IPS-18a (cell line): ENCODE results near the gene SYT7.
A peak's percentile ranks its signal among the peaks of the same experiment; 100 is the strongest.

Experiments
- H3K27ac ChIP-seq: one replicate; pipeline ENCODE4 v1.5.1; 2013; ENCODE audit warnings: low read length
- H3K27me3 ChIP-seq: one replicate; pipeline ENCODE4 v1.6.1; 2013; ENCODE audit warnings: mild to moderate bottlenecking, low read length; ENCODE audit not compliant: control insufficient read depth, insufficient read depth
- H3K36me3 ChIP-seq: one replicate; pipeline ENCODE4 v1.6.1; 2013; ENCODE audit warnings: low read depth, low read length; ENCODE audit not compliant: control insufficient read depth
- H3K4me1 ChIP-seq: one replicate; pipeline ENCODE4 v1.6.1; 2013; ENCODE audit warnings: low read depth, low read length; ENCODE audit not compliant: control insufficient read depth
- H3K4me3 ChIP-seq: one replicate; pipeline ENCODE4 v1.5.1; 2013; ENCODE audit warnings: low read length
- H3K9ac ChIP-seq: one replicate; pipeline ENCODE4 v1.6.1; 2013; ENCODE audit warnings: mild to moderate bottlenecking, low read length, moderate library complexity
- H3K9me3 ChIP-seq: one replicate; pipeline ENCODE4 v1.6.1; 2013; ENCODE audit warnings: low read depth, low read length; ENCODE audit not compliant: control insufficient read depth

The SYT7 gene

DNA sequence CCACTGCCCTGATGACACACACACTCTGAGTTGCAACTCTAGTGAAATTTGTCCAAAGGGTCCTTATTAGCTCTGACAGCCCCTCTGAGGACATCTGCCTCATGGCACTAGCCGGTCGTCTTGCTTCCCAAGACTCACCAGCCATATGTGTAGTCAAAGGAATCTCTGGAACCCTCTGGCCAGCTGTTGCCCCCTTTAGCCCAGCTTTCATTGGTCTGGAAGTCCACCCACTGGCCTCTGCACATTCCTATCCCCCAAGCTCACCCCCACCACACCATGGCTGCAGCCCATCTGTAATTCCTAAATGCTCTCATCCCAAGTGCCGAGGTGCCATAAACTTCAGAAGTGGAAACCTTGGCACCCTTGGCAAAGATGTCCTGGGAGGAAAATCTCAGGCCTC lies 24.3 kb downstream of the SYT7 start:
- Histone ChIP-seq H3K9ac (no peak overlapping the region), H3K4me1 (peaks cover 17% of the 10 kb centered on the region), H3K36me3 (no peaks in the 10 kb centered on the region), H3K4me3 (no peak overlapping the region), H3K27ac (no peak overlapping the region), H3K9me3 (no peaks in the 10 kb centered on the region), H3K27me3 (peaks cover 28% of the 10 kb centered on the region)

DNA sequence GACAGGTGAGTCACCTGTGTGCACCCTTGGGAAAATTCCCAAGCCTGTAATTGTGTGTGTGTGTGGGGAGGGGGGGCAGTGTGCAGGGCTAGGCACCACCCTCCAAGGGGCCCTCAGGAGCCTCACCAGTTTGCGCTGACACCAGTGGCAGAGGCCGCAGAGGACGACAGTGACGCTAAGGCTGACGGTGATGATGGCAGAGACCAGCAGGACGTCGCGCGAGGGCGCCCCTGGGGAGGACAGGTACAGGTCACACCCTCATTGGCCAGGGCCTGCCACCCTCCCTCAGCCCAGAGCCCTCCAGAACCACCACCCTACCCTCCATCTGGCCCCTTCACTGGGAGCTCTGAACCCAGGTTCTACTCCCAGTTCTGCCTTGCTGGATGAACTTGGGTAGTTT lies 24.9 kb downstream of the SYT7 start:
- no peak overlapping the region for H3K27ac ChIP-seq
- peaks cover 28% of the 10 kb centered on the region for H3K27me3 ChIP-seq
- peak overlapping the region; percentile 47 for H3K4me3 ChIP-seq

DNA sequence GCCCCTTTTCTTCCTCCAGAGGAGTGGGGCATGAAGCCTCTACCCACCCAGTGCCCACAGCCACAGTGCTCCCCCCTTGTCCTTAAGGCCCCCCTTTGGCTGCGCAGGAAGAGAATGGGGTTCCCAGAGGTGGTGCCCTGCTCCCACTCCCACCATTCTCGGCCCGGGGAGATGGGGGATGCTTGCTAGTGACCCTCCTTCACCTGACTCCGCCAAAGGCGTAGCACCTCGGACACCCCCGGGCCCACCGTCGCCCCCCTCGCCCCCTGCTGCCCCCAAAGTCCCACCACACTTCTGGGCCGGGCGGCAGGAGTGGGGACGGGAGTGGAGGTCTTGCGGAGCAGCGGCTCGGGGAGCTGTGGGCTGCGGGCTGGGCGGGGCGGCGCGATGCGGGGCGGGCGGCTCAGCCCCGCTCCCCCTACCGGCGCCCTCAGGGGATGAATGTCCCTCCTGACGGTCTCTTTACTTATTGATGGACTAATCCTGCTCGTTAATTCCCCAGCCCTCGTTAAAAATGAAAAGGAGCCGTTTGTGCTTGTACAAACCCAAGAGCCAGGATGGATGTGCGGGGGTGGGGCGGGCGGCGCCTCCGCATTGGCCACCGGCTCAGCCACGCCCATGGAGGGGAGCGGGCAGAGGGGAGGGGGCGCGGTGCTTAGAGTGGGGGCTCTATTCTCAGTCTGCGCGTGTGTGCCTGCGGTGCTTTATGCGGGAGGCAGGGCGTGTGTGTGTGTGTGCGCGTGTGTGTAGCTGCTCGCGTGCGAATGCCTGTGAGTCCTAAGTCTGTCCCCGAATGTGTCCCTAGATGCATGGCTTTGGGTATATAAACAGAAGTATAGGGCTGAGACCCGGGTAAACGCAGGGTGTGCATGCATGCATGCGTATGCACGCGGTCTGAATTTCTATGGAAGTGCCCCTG lies 25.6 kb downstream of the SYT7 start:
- Histone ChIP-seq H3K27ac (no peak overlapping the region), H3K27me3 (peaks cover 28% of the 10 kb centered on the region), H3K36me3 (no peaks in the 10 kb centered on the region), H3K4me3 (peak overlapping the region; percentile 47), H3K9ac (no peak overlapping the region), H3K9me3 (no peaks in the 10 kb centered on the region), H3K4me1 (peaks cover 17% of the 10 kb centered on the region)

More for the DNA sequence above, 24.9 kb downstream of the SYT7 start:
- H3K36me3 ChIP-seq = no peaks in the 10 kb centered on the region
- H3K9ac ChIP-seq = no peak overlapping the region
- H3K4me1 ChIP-seq = peaks cover 17% of the 10 kb centered on the region
- no peaks in the 10 kb centered on the region for H3K9me3 ChIP-seq

GRCh38 chr11:61554172-61554988 lies 26.5 kb downstream of the SYT7 start:
- Histone ChIP-seq H3K36me3 (no peaks in the 10 kb centered on the region), H3K4me3 (peak overlapping the region; percentile 47), H3K27ac (no peak overlapping the region), H3K9me3 (no peaks in the 10 kb centered on the region), H3K4me1 (peaks cover 17% of the 10 kb centered on the region), H3K9ac (no peak overlapping the region), H3K27me3 (peaks cover 28% of the 10 kb centered on the region)

GRCh38 chr11:61553373-61554171 lies 27.3 kb downstream of the SYT7 start:
- Histone ChIP-seq H3K27me3 (peaks cover 28% of the 10 kb centered on the region), H3K4me1 (peaks cover 17% of the 10 kb centered on the region), H3K9ac (no peak overlapping the region), H3K27ac (no peak overlapping the region), H3K9me3 (no peaks in the 10 kb centered on the region), H3K4me3 (no peak overlapping the region), H3K36me3 (no peaks in the 10 kb centered on the region)

GRCh38 chr11:61552108-61552635 lies 28.7 kb downstream of the SYT7 start:
- H3K9ac ChIP-seq = no peak overlapping the region
- no peaks in the 10 kb centered on the region for H3K36me3 ChIP-seq
- no peak overlapping the region for H3K4me3 ChIP-seq
- no peak overlapping the region for H3K27ac ChIP-seq
- H3K9me3 ChIP-seq = no peaks in the 10 kb centered on the region
- peaks cover 17% of the 10 kb centered on the region for H3K4me1 ChIP-seq
- H3K27me3 ChIP-seq = peaks cover 28% of the 10 kb centered on the region

DNA sequence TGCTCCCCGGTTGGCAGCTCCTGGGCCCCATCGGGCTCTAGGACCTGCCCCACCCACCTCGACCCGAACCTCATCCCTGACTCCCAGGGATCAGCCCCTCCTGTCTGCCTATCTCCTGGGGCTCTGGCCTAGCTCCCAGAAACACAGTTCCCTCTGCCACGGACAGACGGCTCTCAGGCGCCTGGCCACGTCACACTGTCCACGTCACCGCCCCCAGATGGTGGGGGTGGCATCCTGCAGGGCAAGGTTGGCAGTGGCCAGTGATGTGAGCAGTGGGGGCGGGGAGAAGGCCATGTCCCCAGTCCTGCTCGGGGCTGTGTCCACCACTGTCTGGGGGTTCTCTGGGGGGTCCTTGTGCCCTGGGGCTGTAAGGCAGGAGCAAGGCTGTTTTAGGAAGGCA lies 29.2 kb downstream of the SYT7 start:
- no peaks in the 10 kb centered on the region for H3K36me3 ChIP-seq
- peaks cover 15% of the 10 kb centered on the region for H3K4me1 ChIP-seq
- H3K27ac ChIP-seq = no peak overlapping the region
- no peak overlapping the region for H3K4me3 ChIP-seq
- H3K9me3 ChIP-seq = no peaks in the 10 kb centered on the region
- H3K9ac ChIP-seq = no peak overlapping the region
- H3K27me3 ChIP-seq = peaks cover 28% of the 10 kb centered on the region

DNA sequence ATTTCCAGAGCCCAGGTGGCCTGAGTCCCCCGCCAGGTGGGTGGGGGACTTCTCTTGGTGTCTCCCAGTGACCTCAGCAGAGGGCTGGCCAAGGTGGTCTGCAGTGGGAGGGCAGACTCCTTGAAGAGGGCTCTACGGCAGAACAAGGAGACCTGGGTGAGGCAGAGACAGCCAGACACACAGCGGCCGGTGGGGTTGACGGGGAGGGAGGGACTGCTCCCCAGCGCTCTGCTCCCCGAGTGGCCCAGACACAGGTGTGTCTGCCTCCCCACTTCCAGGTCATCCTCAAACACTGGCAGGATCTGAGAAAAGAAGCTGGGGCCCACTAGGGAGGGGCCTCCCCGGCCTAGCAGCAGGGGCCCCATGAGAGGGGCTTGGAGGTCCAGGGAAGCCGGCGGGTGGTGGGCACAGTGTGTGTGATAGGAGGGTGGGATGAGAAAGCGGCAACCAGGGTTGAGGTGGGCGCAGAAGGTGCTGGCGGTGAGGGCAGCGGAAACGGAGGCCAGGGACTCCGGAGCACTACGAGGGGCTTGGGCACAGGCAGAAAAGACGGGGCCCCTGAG lies 30.1 kb downstream of the SYT7 start:
- Histone ChIP-seq H3K4me3 (no peak overlapping the region), H3K27me3 (peaks cover 19% of the 10 kb centered on the region), H3K9ac (no peak overlapping the region), H3K9me3 (no peaks in the 10 kb centered on the region), H3K36me3 (no peaks in the 10 kb centered on the region), H3K27ac (no peak overlapping the region), H3K4me1 (peaks cover 12% of the 10 kb centered on the region)

DNA sequence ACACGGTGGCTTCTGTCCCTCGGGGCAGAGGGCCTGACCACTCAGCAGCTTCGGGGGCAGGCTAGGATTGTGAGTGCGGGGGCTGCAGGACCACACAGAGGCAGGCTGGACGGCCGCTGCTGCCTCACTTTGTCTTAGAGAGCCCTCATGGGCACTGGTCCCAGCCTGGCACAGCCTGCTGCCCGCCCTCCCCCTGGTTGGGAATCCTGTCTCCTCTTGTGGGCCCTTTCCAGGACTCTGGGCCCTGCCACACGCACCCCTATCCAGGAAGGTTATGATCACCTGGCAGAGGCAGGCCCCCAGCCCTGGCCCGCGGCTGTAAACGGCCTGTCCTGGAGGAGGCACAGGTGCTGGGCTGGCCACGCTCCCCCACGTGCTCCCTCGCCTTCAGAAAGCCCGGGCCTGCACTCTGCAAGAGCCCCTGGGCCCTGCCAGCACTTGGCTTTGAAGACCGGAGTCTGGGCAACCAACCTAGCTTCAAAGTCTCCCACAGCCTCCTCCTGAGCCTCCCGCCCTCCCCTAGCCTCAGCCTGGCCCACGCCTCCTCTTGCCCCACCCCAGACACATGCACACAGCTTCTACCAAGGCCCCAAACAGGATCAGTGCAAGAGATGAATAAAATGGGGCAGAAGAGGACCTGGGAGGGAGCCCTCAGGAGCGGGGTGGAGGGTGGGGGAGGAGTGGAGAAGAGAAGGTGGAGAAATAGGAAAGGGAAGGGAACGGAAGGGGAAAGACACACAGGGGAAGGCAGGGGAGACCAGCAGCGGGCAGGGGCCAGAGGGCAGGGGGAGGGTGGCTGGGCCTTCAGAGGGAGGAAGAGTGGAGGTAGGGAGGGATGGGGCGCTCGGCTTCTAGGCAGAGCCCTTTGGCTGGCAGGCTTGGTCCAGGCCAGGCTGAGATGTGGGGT lies 31.0 kb downstream of the SYT7 start:
- Histone ChIP-seq H3K4me3 (no peak overlapping the region), H3K27me3 (peaks cover 10% of the 10 kb centered on the region), H3K9ac (no peak overlapping the region), H3K9me3 (no peaks in the 10 kb centered on the region), H3K36me3 (no peaks in the 10 kb centered on the region), H3K27ac (no peak overlapping the region), H3K4me1 (peaks cover 9% of the 10 kb centered on the region)

- Histone ChIP-seq H3K36me3 (no peaks in the 10 kb centered on the region), H3K4me3 (no peak overlapping the region), H3K4me1 (peaks cover 5% of the 10 kb centered on the region), H3K27me3 (peaks cover 3% of the 10 kb centered on the region), H3K9me3 (no peaks in the 10 kb centered on the region), H3K27ac (no peak overlapping the region), H3K9ac (no peak overlapping the region)
These were observed 31.7 kb downstream of the SYT7 start for GRCh38 chr11:61549177-61549576.
